Naive thymus-derived CD4-positive, alpha-beta T cell (primary cell): ENCODE measurements around the gene REEP2. TPM values are rescaled to one million over a fixed set of nuclear protein-coding genes. Genes with fewer than 3 reads are reported as not detected.
A peak's percentile ranks its signal among the peaks of the same experiment; 100 is the strongest.

Source experiments
- ATAC-seq: fragments of 150-1000 bp; cut with Tn5 transposase; 2 replicates; pipeline ENCODE4 v1.10.0; 2021; ENCODE audit warnings: mild to moderate bottlenecking, moderate library complexity
- CTCF ChIA-PET: fragments of 350-600 bp; sonication (Branson Sonifier 250); formaldehyde crosslinking; loops from one replicate; lab custom pipeline; 2021; ENCODE audit warnings: antibody characterized with exemption; lab: Charles Lee
- POLR2A ChIA-PET: fragments of 350-600 bp; sonication (Branson Sonifier 250); formaldehyde crosslinking; loops from one replicate; lab custom pipeline; 2021; ENCODE audit warnings: antibody characterized with exemption, inconsistent platforms; lab: Charles Lee
- DNase-seq, 9 donors: peaks; one replicate each; pipeline versions ENCODE4 v3.0.0 to v3.0.0-alpha.2; 2020 to 2022; ENCODE audit warnings: mixed read lengths in 1 of 9
- H3K27ac ChIP-seq: one replicate; pipeline ENCODE4 v1.7.0; 2013; ENCODE audit warnings: mild to moderate bottlenecking, low read depth, low read length, moderate library complexity
- H3K27me3 ChIP-seq, 2 donors: one replicate each; pipeline ENCODE4 v1.7.0; 2013; ENCODE audit warnings: low read length in 2 of 2, mild to moderate bottlenecking in 2 of 2, moderate library complexity in 2 of 2; ENCODE audit not compliant: control insufficient read depth in 2 of 2, insufficient read depth in 2 of 2
- H3K36me3 ChIP-seq, 3 experiments: 1 replicate in 2 of 3; 2 replicates in 1 of 3; pipeline ENCODE4 v1.7.0; 2013; ENCODE audit warnings: low read length in 3 of 3, mild to moderate bottlenecking in 3 of 3, moderate library complexity in 1 of 3; ENCODE audit not compliant: insufficient read depth in 3 of 3, control insufficient read depth in 2 of 3
- H3K4me1 ChIP-seq, 2 donors: one replicate each; pipeline ENCODE4 v1.7.0; 2013; ENCODE audit warnings: low read length in 2 of 2, mild to moderate bottlenecking in 2 of 2, moderate library complexity in 1 of 2; ENCODE audit not compliant: control insufficient read depth in 2 of 2, insufficient read depth in 2 of 2
- H3K4me3 ChIP-seq: 2 replicates; pipeline ENCODE4 v1.7.0; 2013; ENCODE audit warnings: mild to moderate bottlenecking, low read length
- H3K9me3 ChIP-seq, 3 experiments: 1 replicate in 2 of 3; 2 replicates in 1 of 3; pipeline ENCODE4 v1.7.0; 2013; ENCODE audit warnings: low read length in 3 of 3; ENCODE audit not compliant: control insufficient read depth in 2 of 3
- H3K27ac Mint-ChIP-seq, 9 donors: one replicate each; pipeline ENCODE4 v1.8.0; 2020 to 2022; ENCODE audit warnings: mixed read lengths in 9 of 9, mild to moderate bottlenecking in 8 of 9, moderate library complexity in 5 of 9, inconsistent platforms in 2 of 9
- H3K27me3 Mint-ChIP-seq, 5 donors: one replicate each; pipeline ENCODE4 v1.8.0; 2021 to 2022; ENCODE audit warnings: mixed read lengths in 5 of 5, mild to moderate bottlenecking in 1 of 5
- H3K36me3 Mint-ChIP-seq, 5 donors: one replicate each; pipeline ENCODE4 v1.8.0; 2020 to 2022; ENCODE audit warnings: mixed read lengths in 5 of 5, mild to moderate bottlenecking in 3 of 5, inconsistent platforms in 1 of 5
- H3K4me1 Mint-ChIP-seq, 7 donors: one replicate each; pipeline ENCODE4 v1.8.0; 2020 to 2022; ENCODE audit warnings: mixed read lengths in 7 of 7, mild to moderate bottlenecking in 3 of 7, inconsistent platforms in 1 of 7
- H3K4me3 Mint-ChIP-seq, 10 donors: one replicate each; pipeline ENCODE4 v1.8.0; 2020 to 2022; ENCODE audit warnings: mild to moderate bottlenecking in 10 of 10, mixed read lengths in 10 of 10, moderate library complexity in 6 of 10, inconsistent platforms in 2 of 10
- H3K9me3 Mint-ChIP-seq, 11 donors: one replicate each; pipeline ENCODE4 v1.8.0; 2020 to 2022; ENCODE audit warnings: mixed read lengths in 11 of 11, mild to moderate bottlenecking in 4 of 11, inconsistent platforms in 1 of 11, moderate library complexity in 1 of 11
- intact Hi-C, 2 donors: fragments of 100-400 bp; cut with micrococcal nuclease; formaldehyde crosslinking; loops; one replicate each; pipeline ENCODE4 v1.15.1; 2023
- polyA plus RNA-seq, 2 donors: library from polyadenylated mRNA; unstranded; fragments of 300-500 nt; fragmentation: Illumina TruSeq; gene quantifications; one replicate each; pipeline ENCODE4 v1.2.3, GENCODE V29; 2021
- total RNA-seq, 6 experiments: library from RNA in 5 of 6; stranded (reverse) in 5 of 6; gene quantifications; 1 replicate in 5 of 6; 2 replicates in 1 of 6; pipeline ENCODE4 v1.2.3 and lab custom pipeline; 2021 to 2026

REEP2 gene
- total and polyA plus RNA-seq, 7 experiments from 2014 or later: 0.94 to 1.2 TPM; not detected in 5

GRCh38 chr5:138448070-138448469 is 9.2 kb downstream of the REEP2 start:
- CTCF ChIA-PET: interaction anchor here (0.6 to 6.6 kb wide), 8 partner anchors 10 to 96 kb away, joined by 3 to 91 read pairs (median 4); partner anchors contain the start of genes EGR1, KDM3B and REEP2
- H3K4me1 ChIP-seq: peaks cover 7% of the 10 kb centered on the region in 2 donors
- DNase-seq (no peak), ATAC-seq (no peak)
- Mint-ChIP-seq H3K4me1 (peaks cover 0 to 9% (median 6%) of the 10 kb centered on the region in 7 donors), H3K4me3 (no peak overlapping the region), H3K36me3 (no peaks in the 10 kb centered on the region), H3K9me3 (no peaks in the 10 kb centered on the region), H3K27me3 (peaks cover 0 to 3% (median 0%) of the 10 kb centered on the region in 5 donors), H3K27ac (peak overlapping the region in 1 of 9 donors; percentile 46)
- H3K4me3 ChIP-seq: no peak overlapping the region
- no peaks in the 10 kb centered on the region for H3K36me3 ChIP-seq
- H3K27ac ChIP-seq: no peak overlapping the region
- intact Hi-C loops: no loop called here
- H3K27me3 ChIP-seq: no peaks in the 10 kb centered on the region
- POLR2A ChIA-PET: interaction anchor here (2.1 kb wide), 1 partner anchor 17 kb away, joined by 8 read pairs; the partner anchor contains the start of gene EGR1
- no peaks in the 10 kb centered on the region for H3K9me3 ChIP-seq

- Mint-ChIP-seq H3K9me3 (no peaks in the 10 kb centered on the region), H3K4me3 (no peak overlapping the region), H3K4me1 (peaks cover 0 to 9% (median 6%) of the 10 kb centered on the region in 7 donors), H3K36me3 (no peaks in the 10 kb centered on the region), H3K27me3 (peaks cover 0 to 3% (median 0%) of the 10 kb centered on the region in 5 donors), H3K27ac (peak overlapping the region in 1 of 9 donors; percentile 46)
- Histone ChIP-seq H3K36me3 (no peaks in the 10 kb centered on the region), H3K27me3 (no peaks in the 10 kb centered on the region), H3K4me3 (no peak overlapping the region), H3K9me3 (no peaks in the 10 kb centered on the region), H3K4me1 (peaks cover 7% of the 10 kb centered on the region in 2 donors), H3K27ac (no peak overlapping the region)
- DNase-seq (no peak), ATAC-seq (no peak)
- intact Hi-C loops: no loop called here
- ChIA-PET CTCF (interaction anchor here (0.6 to 6.6 kb wide), 17 partner anchors 10 to 124 kb away, joined by 3 to 91 read pairs (median 5); partner anchors contain the start of genes EGR1, ETF1, KDM3B and REEP2), POLR2A (interaction anchor here (1.4 to 2.1 kb wide), 3 partner anchors 11 to 55 kb away, joined by 5 to 8 read pairs (median 6); partner anchors contain the start of gene EGR1)
Measured at GRCh38 chr5:138448481-138449398, 9.9 kb downstream of the REEP2 start.

DNA sequence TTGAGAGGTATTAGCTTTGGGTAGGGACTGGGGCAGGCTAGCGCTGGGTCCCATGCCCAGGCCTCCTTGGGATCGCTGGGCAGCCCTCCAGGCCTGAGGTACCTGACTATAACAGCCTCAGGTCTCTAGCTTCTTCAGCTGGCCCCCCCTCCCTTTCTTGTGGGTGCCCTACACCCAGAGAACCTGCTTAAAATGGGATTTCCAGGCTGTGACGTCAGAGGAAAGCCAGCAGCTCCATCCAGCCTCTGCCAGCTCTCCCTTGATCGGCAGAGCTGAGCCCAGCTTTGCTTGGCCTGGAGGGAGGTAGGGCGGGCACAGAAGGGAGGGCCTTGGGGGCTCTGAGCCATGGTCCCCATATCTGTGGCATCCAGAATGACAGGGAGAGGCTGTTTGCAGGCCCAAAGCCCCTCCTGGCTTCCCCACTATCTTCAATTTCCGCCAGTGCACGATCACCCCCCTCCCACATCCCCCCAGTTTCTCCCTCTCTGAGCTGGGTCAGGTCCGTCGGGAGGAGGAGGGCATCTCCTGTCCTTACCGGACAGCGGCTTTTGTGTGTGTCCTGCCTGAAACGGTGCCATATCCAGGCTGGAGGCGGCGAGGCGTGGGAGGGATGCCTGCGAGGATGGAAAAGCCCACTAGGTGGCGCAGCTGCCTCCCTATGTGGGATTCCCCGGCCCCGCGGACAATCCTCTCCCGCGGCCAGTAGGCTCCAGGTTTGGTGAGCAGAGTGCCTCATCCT is 10.8 kb downstream of the REEP2 start:
- Histone ChIP-seq H3K4me3 (no peak overlapping the region), H3K4me1 (peaks cover 7% of the 10 kb centered on the region in 2 donors), H3K27me3 (no peaks in the 10 kb centered on the region), H3K9me3 (no peaks in the 10 kb centered on the region), H3K36me3 (no peaks in the 10 kb centered on the region), H3K27ac (no peak overlapping the region)
- H3K36me3 Mint-ChIP-seq: no peaks in the 10 kb centered on the region
- H3K4me3 Mint-ChIP-seq: peak overlapping the region in 4 of 10 donors; percentile 33 to 54 (median 46)
- intact Hi-C loops: loop anchor here (1.0 to 2.0 kb wide), 5 partner anchors 10 to 813 kb away; no protein-coding TSS in a partner anchor
- H3K27me3 Mint-ChIP-seq: peaks cover 0 to 3% (median 0%) of the 10 kb centered on the region in 5 donors
- ChIA-PET CTCF (interaction anchor here (0.6 to 6.6 kb wide), 18 partner anchors 11 to 206 kb away, joined by 3 to 91 read pairs (median 6); partner anchors contain the start of genes EGR1, ETF1 and KDM3B), POLR2A (interaction anchor here (0.6 to 2.1 kb wide), 7 partner anchors 10 to 1149 kb away, joined by 3 to 9 read pairs (median 5); partner anchors contain the start of gene EGR1)
- H3K27ac Mint-ChIP-seq: no peak overlapping the region
- DNase-seq: peak; percentile 24 to 89 (median 60)
- H3K4me1 Mint-ChIP-seq: peaks cover 0 to 9% (median 6%) of the 10 kb centered on the region in 7 donors
- peak; percentile 91 for ATAC-seq
- H3K9me3 Mint-ChIP-seq: no peaks in the 10 kb centered on the region

- H3K9me3 Mint-ChIP-seq: no peaks in the 10 kb centered on the region
Measured at GRCh38 chr5:138450971-138451370, 12.1 kb downstream of the REEP2 start.

GRCh38 chr5:138452720-138453119 is 13.9 kb downstream of the REEP2 start:
- no peak overlapping the region for H3K27ac Mint-ChIP-seq
- ChIA-PET CTCF (interaction anchor here (0.6 to 0.9 kb wide), 3 partner anchors 51 to 1247 kb away, joined by 3 to 4 read pairs (median 3); no protein-coding TSS in a partner anchor), POLR2A (no interaction called here)
- peaks cover 0 to 3% (median 0%) of the 10 kb centered on the region in 5 donors for H3K27me3 Mint-ChIP-seq
- peaks cover 0 to 16% (median 7%) of the 10 kb centered on the region in 7 donors for H3K4me1 Mint-ChIP-seq
- Histone ChIP-seq H3K27me3 (no peaks in the 10 kb centered on the region), H3K36me3 (no peaks in the 10 kb centered on the region), H3K27ac (no peak overlapping the region), H3K4me3 (no peak overlapping the region), H3K4me1 (peaks cover 7% of the 10 kb centered on the region in 2 donors), H3K9me3 (no peaks in the 10 kb centered on the region)
- DNase-seq (no peak), ATAC-seq (no peak)
- no peak overlapping the region for H3K4me3 Mint-ChIP-seq
- no peaks in the 10 kb centered on the region for H3K36me3 Mint-ChIP-seq
- intact Hi-C loops: no loop called here
- no peaks in the 10 kb centered on the region for H3K9me3 Mint-ChIP-seq

More at GRCh38 chr5:138450971-138451370, 12.1 kb downstream of the REEP2 start:
- DNase-seq (no peak), ATAC-seq (no peak)
- Mint-ChIP-seq H3K36me3 (no peaks in the 10 kb centered on the region), H3K4me1 (peaks cover 0 to 9% (median 6%) of the 10 kb centered on the region in 7 donors), H3K27me3 (peaks cover 0 to 3% (median 0%) of the 10 kb centered on the region in 5 donors), H3K27ac (no peak overlapping the region), H3K4me3 (no peak overlapping the region)
- H3K4me1 ChIP-seq: peaks cover 7% of the 10 kb centered on the region in 2 donors
- H3K4me3 ChIP-seq: no peak overlapping the region
- ChIA-PET CTCF (interaction anchor here (0.6 to 6.6 kb wide), 5 partner anchors 10 to 495 kb away, joined by 3 to 91 read pairs (median 8); partner anchors contain the start of gene EGR1), POLR2A (interaction anchor here (0.6 to 1.9 kb wide), 4 partner anchors 14 to 1676 kb away, joined by 3 to 9 read pairs (median 4); partner anchors contain the start of gene EGR1)
- no peaks in the 10 kb centered on the region for H3K27me3 ChIP-seq
- no peaks in the 10 kb centered on the region for H3K36me3 ChIP-seq
- intact Hi-C loops: loop anchor here (1.0 to 2.0 kb wide), 5 partner anchors 8 to 812 kb away; no protein-coding TSS in a partner anchor
- H3K27ac ChIP-seq: no peak overlapping the region
- H3K9me3 ChIP-seq: no peaks in the 10 kb centered on the region

GRCh38 chr5:138453590-138453989 is 14.7 kb downstream of the REEP2 start:
- intact Hi-C loops: no loop called here
- Mint-ChIP-seq H3K4me3 (no peak overlapping the region), H3K27me3 (no peaks in the 10 kb centered on the region), H3K36me3 (no peaks in the 10 kb centered on the region), H3K4me1 (peaks cover 4 to 25% (median 15%) of the 10 kb centered on the region in 7 donors), H3K27ac (no peak overlapping the region), H3K9me3 (no peaks in the 10 kb centered on the region)
- POLR2A ChIA-PET: no interaction called here
- H3K27ac ChIP-seq: no peak overlapping the region
- H3K4me3 ChIP-seq: no peak overlapping the region
- no peaks in the 10 kb centered on the region for H3K36me3 ChIP-seq
- DNase-seq (no peak), ATAC-seq (no peak)
- no peaks in the 10 kb centered on the region for H3K9me3 ChIP-seq
- H3K27me3 ChIP-seq: no peaks in the 10 kb centered on the region
- H3K4me1 ChIP-seq: peaks cover 9 to 16% of the 10 kb centered on the region in 2 donors
- CTCF ChIA-PET: no interaction called here
